ENCODE results near the gene TDRD3.

- TF ChIP-seq CTCF (IDR thresholded peaks at IDR 0.05) (no peak), EZH2phosphoT487 (IDR thresholded peaks at IDR 0.05) (no peak)
These were observed 82.3 kb downstream of the TDRD3 start for GRCh38 chr13:60479273-60479672.

Measured in neural progenitor cell (in vitro differentiated cells).